GM18868 (cell line): ENCODE results near the gene MTO1.
"Not testable (repeated sequence)": the region's sequence is repeated elsewhere in the genome, so short reads cannot be mapped to it uniquely, and the experiment has no call there.

Experiments
- ATAC-seq: cut with Tn5 transposase; IDR thresholded peaks from one replicate; pipeline ENCODE4 v1.9.1; 2021; ENCODE audit warnings: mild to moderate bottlenecking, moderate library complexity; ENCODE audit not compliant: unreplicated experiment

MTO1 gene

GRCh38 chr6:73461537-73462350, at the start of gene MTO1:
Gene MTO1, plus strand, starts transcription at chr6:73461737. Its CDS starts 118 bp downstream, at chr6:73461855.
- ATAC-seq: peak; percentile 97

GRCh38 chr6:73413102-73413501, 48.4 kb upstream of the MTO1 start:
- ATAC-seq: no peak

GRCh38 chr6:73418081-73418741, 43.3 kb upstream of the MTO1 start:
- ATAC-seq: no peak

GRCh38 chr6:73421534-73421933, 40.0 kb upstream of the MTO1 start:
- ATAC-seq: no peak

GRCh38 chr6:73435236-73435635, 26.3 kb upstream of the MTO1 start:
- ATAC-seq: no peak

- no peak for ATAC-seq
Measured at GRCh38 chr6:73443555-73443954, 18.0 kb upstream of the MTO1 start.

- ATAC-seq: peak; percentile 63
Measured at GRCh38 chr6:73451223-73452106, 10.1 kb upstream of the MTO1 start.

- peak; percentile 80 for ATAC-seq
Measured at GRCh38 chr6:73452107-73452461, 9.5 kb upstream of the MTO1 start, which contains the start of gene CGAS. Gene CGAS, minus strand, starts transcription at chr6:73452297. Its CDS starts 116 bp downstream, at chr6:73452181.

GRCh38 chr6:73455865-73456629, 5.5 kb upstream of the MTO1 start:
- no peak for ATAC-seq

GRCh38 chr6:73459474-73459873, 2.1 kb upstream of the MTO1 start:
- not testable (repeated sequence) for ATAC-seq

- no peak for ATAC-seq
Measured at GRCh38 chr6:73460056-73460455, 1.5 kb upstream of the MTO1 start.

- ATAC-seq: peak; percentile 95
Measured at GRCh38 chr6:73471686-73472290, 10.3 kb downstream of the MTO1 start.

GRCh38 chr6:73476723-73477122, 15.2 kb downstream of the MTO1 start:
- ATAC-seq: no peak

GRCh38 chr6:73477407-73477806, 15.9 kb downstream of the MTO1 start:
- ATAC-seq: no peak

GRCh38 chr6:73481969-73482368, 20.4 kb downstream of the MTO1 start:
- ATAC-seq: no peak

GRCh38 chr6:73484438-73484837, 22.9 kb downstream of the MTO1 start:
- no peak for ATAC-seq

GRCh38 chr6:73487473-73487872, 25.9 kb downstream of the MTO1 start:
- no peak for ATAC-seq

- no peak for ATAC-seq
Measured at GRCh38 chr6:73491377-73491776, 29.8 kb downstream of the MTO1 start.

- ATAC-seq: no peak
Measured at GRCh38 chr6:73497915-73498314, 36.4 kb downstream of the MTO1 start.
